Stimulated activated CD4-positive, alpha-beta T cell treated with anti-CD3 and anti-CD28 coated beads, Interleukin-1b, Interleukin-23, amount 100 ng/mL, for 48 hours (primary cell): ENCODE data around the gene DIAPH1.

Source experiments
- DNase-seq: peaks from one replicate; pipeline ENCODE4 v3.0.0-alpha.2; 2020

Gene DIAPH1

GRCh38 chr5:141476132-141476911, 142.5 kb downstream of the DIAPH1 start:
- DNase-seq = no peak

GRCh38 chr5:141475625-141476131, 143.1 kb downstream of the DIAPH1 start, which contains the start of gene PCDHGC3:
PCDHGC3 (plus strand) TSS chr5:141475966; CDS start chr5:141476117, 151 bp downstream.
- peak; percentile 62 for DNase-seq

GRCh38 chr5:141465351-141465750, 153.4 kb downstream of the DIAPH1 start:
- no peak for DNase-seq
